HS-5 (cell line): ENCODE data around the gene DEXI.
"Not testable (repeated sequence)": the region's sequence is repeated elsewhere in the genome, so short reads cannot be mapped to it uniquely, and the experiment has no call there.

ENCODE experiments used
- DNase-seq: peaks from one replicate; pipeline ENCODE4 v3.0.0-alpha.2; 2012; ENCODE audit warnings: low read depth

Gene DEXI

DNA sequence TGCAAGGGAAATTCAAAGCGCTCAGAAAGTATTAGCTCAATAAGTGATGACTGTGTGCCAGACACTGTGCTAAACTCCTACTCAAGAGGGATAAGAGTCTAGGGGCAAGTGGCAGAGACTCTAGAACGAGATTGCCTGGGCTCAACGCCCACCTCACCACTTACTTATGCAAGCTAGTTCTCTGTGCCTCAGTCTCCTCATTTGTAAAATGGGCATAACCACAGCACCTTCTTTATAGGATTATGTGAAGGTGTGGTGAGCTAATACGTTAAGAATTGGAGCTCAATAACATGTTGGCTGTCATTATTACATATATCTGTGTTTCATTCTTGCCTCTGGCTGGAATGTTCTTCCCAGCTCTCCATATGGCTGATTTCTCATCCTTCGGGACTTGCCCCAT, 15.4 kb downstream of the DEXI start:
- no peak for DNase-seq

DNA sequence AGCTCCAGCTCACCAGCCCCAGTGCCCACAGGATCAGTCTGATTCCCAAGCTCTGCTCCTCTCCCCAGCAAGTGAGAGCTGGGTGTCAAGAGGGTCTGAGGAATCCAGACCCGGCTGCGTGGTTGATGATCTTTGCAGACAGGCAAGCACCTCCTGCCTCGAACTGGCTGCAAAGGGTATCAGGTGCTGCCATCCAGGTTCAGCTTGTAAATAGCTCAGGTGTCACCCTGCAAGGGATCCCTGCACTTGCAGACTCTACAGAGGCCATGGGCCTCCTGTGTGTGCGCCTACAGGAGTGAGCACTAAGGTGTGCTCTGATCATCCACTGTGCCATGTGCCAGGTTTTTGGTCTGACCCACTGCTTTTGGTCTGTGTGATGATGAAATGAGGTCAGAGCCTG, 16.2 kb downstream of the DEXI start:
- DNase-seq = no peak

DNA sequence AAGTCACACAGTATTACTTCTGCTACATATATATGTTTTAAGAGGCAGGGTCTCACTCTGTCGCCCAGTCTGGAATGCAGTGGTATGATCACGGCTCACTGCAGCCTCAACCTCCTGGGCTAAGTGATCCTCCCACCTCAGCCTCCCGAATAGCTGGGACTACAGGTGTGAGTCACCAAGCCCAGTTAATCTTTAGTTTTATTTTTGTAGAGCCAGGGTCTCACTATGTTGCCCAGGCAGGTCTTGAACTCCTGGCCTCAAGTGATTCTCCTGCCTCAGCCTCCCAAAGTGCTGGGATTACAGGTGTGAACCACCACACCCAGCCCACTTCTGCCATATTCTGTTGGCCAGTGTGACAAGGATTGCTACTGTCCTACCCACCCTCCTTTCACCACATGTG, 17.0 kb downstream of the DEXI start:
- not testable (repeated sequence) for DNase-seq

DNA sequence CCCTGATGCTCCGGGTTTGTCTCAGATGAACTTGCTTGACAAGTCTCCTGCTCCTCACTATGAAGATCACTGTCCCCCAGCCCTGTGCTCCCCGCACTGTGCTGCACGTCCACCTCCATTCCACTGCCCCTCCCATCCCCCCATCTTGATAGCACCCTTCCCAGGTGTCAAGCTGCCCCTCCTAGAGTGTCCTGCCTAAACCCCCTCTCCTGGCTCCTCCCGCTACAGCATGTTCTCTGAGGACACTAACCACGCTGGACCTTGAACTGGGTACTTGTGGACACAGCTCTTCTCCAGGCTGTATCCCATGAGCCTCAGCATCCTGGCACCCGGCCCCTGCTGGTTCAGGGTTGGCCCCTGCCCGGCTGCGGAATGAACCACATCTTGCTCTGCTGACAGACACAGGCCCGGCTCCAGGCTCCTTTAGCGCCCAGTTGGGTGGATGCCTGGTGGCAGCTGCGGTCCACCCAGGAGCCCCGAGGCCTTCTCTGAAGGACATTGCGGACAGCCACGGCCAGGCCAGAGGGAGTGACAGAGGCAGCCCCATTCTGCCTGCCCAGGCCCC, 18.5 kb downstream of the DEXI start:
- DNase-seq = no peak

DNA sequence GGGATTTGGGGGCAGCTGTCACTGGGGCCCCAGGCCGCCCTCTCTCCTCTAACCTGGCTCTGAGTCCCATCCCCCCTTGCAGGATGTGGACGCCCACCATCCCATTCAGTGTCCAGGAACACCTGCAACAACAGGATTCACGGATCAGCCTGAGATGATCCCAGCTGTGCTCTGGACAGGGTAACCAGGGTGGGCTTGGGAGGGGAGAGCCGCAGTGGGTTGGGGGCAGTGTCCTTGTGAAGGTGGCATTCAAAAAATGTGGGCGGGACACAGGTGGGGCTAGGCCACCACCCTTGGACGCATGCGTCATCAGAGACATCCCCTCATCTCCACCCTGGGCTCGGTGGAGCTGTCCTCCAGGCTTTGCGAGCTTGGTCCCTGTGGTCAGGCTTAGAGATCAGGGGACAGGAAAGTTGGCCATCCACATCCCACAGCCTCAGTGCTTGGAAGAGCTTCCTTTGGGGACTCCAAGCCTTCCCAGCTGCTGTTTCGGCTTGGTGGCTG, 19.1 kb downstream of the DEXI start:
- no peak for DNase-seq

- DNase-seq = no peak
Observed at GRCh38 chr16:10922328-10923145, 19.7 kb downstream of the DEXI start.

DNA sequence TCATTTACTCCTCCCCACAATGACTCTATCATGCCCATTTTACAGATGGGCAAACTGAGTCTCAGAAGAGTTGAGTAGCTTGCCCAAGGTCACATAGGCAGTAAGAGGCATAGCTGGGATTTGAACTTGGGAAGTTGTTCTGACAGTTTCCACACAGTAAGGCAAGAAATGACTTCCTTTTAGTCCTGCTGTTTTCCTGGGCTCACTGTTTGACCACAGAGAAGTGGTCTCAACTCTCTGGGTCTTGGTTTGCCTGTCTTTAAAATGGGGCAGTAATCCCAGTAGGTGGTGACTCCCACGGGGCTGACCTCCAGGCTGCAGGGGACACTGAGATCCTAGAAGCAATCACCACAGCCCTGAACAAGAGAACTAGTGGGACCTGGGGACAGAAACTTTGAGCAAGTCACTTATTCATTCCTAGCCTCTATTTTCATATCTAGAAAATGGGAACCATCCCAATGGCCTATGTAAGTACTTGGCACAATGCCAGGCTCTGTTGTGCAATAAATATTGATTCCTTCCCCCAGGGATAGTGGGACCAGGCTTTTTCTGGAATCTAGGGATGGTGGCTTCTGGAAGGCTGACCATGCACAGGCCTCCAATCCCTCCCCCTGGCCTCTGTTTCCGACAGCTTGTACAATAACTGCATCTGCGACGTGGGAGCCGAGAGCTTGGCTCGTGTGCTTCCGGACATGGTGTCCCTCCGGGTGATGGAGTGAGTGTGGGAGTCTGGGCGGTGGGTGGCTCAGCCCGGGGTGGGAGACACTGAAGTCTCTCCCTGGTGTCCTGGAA, 20.5 kb downstream of the DEXI start:
- DNase-seq = no peak

DNA sequence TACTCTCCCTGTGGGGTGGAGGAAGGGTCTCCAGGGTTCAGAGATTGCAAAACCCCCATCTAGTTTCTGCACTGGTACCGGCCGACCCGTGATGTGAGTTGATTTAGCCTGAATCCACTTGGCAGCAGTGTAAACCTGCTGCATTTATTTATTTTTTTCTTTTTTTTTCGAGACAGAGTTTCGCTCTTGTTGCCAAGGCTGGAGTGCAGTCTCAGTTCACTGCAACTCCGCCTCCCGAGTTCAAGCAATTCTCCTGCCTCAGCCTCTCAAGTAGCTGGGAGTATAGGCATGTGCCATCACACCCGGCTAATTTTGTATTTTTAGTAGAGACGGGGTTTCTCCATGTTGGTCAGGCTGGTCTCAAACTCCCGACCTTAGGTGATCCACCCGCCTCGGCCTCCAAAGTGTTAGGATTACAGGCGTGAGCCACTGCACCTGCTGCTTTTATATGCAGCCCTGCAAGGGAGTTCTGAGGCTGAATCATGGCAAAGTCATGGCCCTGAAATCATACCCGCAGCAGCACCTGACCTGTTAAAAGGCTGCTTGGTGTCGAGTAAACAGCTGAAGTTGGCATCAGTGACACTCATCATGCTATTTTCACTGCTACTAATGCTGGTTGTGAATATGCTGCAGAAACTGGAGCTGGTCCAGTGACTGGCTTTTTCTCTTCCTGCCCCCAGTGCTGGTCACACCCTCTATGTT, 21.4 kb downstream of the DEXI start:
- DNase-seq = no peak

GRCh38 chr16:10919003-10919351, 23.3 kb downstream of the DEXI start:
- DNase-seq = no peak

GRCh38 chr16:10918294-10919002, 23.8 kb downstream of the DEXI start:
- DNase-seq = peak; percentile 86

DNA sequence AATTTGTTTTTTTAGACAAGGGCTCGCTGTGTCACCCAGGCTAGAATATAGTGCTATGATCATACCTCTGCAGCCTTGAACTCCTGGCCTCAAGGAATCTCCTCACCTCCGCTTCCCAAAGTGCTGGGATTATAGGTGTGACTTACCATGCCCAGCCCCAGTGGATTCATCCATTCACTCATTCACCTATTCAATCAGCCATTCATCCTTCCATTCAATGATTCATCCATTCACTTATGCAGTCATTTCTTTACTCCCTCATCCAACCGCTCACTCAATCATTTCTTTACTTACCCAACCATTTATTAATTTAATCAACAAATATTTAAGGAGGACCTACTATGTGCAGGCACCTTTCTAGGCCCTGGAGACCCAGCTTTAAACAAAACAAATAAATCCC, 25.7 kb downstream of the DEXI start:
- no peak for DNase-seq

- DNase-seq = no peak
Observed at GRCh38 chr16:10911267-10911666, 31.0 kb downstream of the DEXI start.

- no peak for DNase-seq
Observed at GRCh38 chr16:10907757-10908045, 34.6 kb downstream of the DEXI start.

- DNase-seq = no peak
Observed at GRCh38 chr16:10906914-10907756, 35.1 kb downstream of the DEXI start.

GRCh38 chr16:10906482-10906881, 35.8 kb downstream of the DEXI start:
- DNase-seq = no peak

GRCh38 chr16:10902999-10903398, 39.3 kb downstream of the DEXI start:
- no peak for DNase-seq

DNA sequence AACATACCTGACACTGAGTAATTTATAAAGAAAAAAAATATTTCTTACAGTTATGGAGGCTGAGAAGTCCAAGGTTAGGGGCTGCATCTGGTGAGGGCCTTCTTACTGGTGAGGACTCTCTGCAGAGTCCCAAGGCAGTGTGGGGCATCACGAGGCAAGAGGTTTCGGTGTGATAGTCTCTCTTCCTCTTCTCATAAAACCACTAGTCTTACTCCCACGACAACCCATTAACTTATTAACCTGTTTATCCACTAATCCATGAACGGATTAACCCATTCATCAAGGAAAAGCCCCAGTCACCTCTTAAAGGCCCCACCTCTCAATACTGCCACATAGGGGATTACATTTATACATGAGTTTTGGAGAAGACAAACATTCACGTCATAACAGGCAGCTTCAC, 45.1 kb downstream of the DEXI start:
- DNase-seq = no peak

DNA sequence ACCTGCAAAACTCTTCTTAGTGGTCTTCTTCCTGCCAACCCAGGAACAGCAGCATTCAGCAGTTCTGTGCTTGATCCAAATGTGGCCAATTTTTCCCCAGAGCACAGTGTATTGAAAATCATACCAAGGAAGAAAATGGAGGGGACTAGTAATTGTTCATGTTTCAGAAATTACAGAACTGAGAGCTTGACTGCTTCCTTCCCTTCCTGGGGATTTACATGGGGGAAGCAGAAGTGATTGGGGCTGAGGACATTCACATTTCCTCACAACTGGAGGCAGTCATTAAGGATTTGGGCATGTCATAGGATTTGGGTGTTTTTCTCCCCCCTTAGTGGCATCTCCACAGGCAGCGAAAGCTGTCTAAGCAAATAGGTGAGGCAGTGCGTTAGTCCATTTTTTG, 45.5 kb downstream of the DEXI start:
- no peak for DNase-seq

- no peak for DNase-seq
Observed at GRCh38 chr16:10896165-10896564, 46.1 kb downstream of the DEXI start.

DNA sequence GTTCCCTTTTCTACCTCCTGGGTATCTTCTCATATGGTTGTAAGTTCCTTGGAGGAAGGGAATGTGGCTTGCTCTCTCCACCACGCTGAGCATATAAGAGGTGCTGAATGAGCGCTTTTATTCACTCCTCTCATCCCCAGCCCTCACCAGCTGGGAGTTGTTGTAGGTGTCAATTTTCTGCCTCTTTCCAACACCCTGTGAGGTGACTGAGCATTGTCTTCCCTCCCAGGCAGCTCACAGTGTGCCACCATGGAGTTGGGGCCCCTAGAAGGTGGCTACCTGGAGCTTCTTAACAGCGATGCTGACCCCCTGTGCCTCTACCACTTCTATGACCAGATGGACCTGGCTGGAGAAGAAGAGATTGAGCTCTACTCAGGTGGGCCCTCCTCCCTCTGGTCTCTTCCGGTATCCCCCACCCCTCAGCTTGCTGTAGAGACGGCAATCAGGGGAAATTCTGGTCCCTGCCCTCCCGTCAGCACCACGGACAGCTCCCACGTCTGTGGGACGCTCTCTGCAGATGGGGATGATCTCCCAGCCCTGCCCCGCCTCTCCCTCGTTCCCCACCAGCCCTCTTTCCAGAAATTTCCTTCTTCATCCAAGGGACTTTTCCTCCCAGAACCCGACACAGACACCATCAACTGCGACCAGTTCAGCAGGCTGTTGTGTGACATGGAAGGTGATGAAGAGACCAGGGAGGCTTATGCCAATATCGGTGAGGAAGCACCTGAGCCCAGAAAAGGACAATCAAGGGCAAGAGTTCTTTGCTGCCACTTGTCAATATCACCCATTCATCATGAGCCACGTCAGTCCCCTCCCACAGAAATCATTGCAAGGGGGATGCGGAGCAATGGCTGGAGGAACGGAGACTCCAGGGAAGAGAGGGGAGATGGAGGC, 47.0 kb downstream of the DEXI start:
- no peak for DNase-seq
